HG03354 (cell line): ENCODE measurements around the gene RPS5.
"Not testable (repeated sequence)": the region's sequence is repeated elsewhere in the genome, so short reads cannot be mapped to it uniquely, and the experiment has no call there.

Experiments
- ATAC-seq: cut with Tn5 transposase; IDR thresholded peaks from one replicate; pipeline ENCODE4 v1.9.1; 2021; ENCODE audit warnings: mild to moderate bottlenecking; ENCODE audit not compliant: unreplicated experiment, poor library complexity, severe bottlenecking

The RPS5 gene

DNA sequence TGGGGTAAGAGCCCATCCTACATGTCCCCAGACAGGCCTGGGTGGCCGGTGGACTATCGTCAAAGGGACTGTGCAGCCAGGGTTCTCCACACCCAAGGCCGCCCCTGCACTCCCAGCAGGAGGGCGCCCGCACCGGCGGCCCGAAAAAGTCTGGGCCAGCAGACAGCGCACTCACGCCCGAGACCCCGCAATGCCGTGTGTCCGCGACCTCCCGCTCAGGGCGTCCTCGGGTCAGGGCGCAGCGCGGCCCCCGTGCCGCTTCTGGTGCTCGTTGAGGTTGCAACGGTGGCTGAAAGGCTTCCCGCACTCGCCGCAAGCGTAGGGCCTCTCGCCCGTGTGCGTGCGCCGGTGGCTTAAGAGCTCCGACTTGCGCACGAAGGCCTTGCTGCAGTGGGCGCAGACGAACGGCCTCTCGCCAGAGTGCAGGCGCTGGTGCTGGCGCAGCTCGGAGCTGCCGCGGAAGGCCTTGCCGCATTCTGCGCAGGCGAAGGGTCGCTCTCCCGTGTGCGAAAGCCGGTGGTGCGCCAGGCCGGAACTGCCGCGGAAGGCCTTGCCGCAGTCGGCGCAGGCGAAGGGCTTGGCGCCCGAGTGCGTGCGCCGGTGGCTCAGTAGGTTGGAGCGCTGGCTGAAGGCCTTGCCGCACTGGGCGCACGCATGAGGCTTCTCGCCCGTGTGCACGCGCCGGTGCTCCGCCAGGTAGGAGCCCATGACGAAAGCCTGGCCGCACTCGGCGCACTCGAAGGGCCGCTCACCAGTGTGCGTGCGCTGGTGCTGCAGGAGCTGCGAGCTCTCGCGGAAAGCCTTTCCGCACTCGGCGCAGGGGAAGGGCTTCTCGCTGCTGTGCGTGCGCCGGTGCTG is 30.9 kb upstream of the RPS5 start:
- no peak for ATAC-seq

DNA sequence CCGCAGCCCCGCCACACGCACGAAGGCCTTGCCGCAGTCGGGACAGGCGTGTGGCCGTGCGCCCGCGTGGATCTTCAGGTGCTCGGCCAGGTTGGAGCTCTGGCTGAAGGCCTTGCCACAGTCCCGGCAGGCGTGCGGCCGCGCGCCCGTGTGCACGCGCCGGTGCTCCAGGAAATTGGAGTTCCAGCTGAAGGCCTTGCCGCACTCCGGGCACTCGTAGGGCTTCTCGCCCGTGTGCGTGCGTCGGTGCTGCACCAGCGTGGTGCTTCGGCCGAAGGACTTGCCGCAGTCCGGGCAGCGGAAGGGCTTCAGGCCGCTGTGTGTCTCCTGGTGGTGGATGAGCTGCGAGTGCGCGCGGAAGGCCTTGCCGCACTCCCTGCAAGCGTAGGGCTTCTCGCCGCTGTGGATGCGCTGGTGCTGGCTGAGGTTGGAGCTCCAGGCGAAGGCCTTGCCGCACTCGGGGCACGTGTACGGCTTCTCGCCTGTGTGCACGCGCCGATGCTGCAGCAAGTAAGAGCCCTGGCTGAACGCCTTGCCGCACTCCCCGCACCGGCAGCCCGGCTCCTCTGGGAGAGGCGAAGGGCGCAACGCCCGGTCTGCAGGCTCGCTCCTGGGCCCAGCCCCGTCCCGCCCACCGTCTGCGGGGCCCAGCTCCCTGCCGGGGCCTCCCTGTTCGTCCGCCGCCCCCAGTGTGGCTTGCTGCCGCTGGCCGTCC is 30.1 kb upstream of the RPS5 start:
- ATAC-seq: no peak

DNA sequence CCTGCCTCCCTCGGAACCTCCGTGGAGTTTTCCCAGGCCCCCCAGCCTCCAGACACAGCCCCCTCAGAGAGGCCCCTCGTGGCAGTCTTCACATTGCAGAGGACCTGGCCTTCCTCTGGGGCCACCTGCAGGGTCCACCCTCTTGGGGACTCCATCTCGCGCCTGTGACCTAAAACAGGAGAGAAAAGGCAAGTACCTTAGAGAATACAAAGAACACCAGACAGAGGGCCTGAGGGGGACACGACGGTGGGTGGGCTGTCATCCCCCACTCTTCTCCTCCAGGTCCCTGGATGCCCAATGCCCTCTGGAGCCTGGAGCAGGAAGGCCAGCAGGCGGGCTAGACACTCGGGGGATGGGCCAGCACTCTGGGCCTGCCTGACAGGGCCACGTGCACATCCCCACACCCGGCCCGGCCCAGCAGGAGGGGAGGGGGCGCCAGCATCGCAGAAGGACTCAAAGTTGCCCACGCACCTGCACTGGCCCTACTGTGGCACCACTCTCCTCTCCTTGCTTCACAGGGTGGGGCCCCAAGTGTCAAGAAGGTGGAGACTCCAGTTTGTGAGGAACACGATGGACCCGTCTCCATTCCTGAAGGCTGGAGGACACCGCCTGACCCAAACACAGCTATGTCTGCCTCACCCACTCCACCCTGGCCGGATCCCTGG is 29.5 kb upstream of the RPS5 start:
- no peak for ATAC-seq

DNA sequence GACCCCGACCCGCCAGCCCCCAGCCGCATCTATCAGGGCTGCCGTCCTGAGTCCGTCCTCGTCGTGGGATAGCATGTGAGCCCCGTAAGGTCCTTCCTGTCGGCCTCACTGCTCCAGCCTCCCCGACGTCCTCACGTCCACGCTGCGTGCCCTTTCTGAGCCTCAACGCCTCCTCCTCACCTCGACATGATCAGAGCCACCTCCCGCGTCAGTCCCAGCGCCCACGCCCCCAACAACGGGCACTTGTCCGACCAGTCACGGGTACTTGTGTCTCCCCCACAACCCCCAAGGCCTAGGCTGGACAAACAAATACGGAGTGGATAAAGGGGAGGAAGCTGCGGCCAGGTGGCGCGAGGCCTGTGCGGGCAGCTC is 25.2 kb upstream of the RPS5 start:
- ATAC-seq: peak; percentile 17

DNA sequence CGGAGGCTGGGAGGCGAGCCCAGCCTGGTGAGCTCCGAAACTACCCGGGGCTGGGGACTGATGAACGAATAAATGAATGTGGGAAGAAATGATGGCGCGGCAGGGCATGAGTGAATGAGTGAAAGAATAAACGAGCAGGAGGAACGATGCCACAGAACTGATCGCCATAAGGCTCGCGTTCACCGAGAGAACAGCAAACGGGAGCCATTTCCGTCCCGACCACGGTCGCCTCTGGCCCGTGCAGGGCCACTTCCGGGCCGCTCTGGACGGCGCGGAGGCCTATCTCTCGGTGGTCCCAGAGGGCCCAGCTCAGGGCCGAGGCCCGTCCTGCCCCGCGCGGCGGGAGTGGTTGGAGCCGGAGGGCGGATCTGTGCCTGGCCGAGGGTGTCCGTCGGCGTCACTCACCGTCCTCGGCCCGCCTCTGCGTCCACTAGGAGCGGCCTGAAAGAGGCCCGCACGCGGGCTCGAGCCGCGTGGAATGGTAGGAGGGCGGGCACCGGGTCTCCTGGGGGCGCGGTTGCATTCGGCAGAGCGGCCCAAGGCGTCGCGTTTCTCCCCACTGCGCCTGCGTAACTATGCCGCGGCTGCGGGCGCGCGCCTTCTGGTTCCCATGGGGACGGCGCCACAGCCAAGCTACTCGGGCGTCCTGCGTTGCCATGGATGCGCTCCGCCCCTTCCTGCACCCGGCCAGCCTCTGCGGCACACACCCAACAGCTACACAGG is 24.6 kb upstream of the RPS5 start, which contains the start of gene ZNF497:
ZNF497 (minus strand) TSS at position 480 of the 723 bp plus-strand sequence. CDS start 5,116 bp downstream, outside the sequence.
- peak; percentile 84 for ATAC-seq

DNA sequence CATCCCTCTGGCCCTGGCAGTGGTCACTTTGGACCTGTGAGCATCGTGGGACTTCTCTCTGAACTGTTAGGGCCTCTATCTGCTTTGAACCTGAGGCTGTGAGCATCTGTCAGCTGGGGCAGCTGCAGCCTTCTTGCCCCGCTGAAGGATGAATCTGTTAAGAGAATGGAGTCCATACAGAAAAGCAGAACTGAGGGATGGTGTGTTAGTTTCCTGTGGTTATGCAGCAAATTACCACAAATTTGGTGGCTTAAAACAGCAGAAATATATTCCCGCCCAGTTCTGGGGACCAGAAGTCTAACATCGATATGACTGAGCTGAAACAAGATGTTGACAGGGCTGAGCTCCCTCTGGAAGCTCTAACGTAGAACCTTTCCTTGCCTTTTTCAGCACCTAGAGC is 22.9 kb upstream of the RPS5 start:
- no peak for ATAC-seq

DNA sequence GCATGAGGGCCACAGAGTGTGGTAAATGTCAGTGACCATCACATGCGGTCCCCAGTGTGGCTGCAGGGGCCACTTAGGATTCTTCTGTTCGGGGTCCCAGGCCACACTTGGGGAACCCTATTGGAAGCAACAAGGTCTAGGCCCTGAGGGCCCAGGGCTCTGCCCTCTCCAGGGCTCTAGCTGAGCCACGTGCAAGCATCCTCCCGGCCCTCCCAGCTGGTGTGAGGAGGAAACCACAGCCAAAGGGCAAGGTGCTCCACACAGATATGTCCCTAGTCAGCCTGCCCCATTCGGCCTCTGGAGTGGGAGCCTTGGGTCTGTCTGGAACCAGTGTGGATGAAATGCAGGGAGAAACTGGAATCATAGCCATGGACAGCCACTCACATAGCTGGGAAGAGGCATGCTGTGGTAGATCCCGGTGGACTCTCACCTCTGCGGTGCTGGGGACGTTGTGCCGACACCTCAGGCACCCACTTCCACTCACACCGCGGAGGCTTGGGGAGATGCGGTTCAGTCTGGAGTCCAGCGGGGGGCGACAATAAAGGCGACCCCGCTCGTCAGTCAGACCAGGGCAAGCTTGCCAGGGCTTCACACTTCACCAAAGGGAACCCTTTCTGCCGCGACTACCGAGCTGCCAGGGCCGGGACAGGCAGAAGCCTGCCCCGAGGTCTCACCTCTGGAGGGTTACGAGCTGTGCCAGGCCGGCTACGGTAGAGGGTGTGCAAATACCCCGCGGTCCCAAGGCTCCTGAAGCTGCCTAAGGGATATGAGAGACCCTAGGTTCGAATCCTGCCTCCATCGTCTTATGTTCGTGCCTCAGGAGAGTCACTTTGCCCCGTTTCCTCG is 20.3 kb upstream of the RPS5 start:
- ATAC-seq: no peak

DNA sequence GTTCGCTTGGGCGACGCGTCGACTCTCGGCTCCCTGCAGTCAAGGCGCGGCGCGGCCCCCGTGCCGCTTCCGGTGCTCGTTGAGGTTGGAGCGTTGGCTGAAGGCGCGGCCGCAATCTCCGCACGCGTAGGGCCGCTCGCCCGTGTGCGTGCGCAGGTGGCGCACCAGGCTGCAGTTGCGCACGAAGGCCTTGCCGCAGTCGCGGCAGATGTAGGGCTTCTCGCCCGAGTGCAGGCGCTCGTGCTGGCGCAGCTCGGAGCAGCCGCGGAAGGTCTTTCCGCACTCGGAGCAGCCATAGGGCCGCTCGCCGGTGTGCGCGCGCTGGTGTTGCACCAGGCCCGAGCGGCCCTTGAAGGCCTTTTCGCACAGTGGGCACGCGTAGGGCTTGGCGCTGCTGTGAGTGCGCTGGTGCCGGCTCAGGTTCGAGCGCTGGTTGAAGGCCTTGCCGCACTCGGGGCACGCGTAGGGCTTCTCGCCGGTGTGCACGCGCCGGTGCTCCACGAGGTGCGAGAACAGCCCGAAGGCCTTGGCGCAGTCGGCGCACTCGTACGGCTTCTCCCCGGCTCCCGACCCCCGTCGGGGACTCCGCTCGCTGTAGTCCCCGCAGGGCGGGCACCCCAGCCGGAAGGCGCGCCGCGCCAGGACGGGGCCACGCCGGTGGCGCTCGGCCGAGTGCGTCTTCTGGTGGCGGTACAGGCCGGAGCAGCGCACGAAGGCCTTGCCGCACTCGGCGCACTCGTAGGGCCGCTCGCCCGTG is 19.2 kb upstream of the RPS5 start:
- ATAC-seq: no peak

DNA sequence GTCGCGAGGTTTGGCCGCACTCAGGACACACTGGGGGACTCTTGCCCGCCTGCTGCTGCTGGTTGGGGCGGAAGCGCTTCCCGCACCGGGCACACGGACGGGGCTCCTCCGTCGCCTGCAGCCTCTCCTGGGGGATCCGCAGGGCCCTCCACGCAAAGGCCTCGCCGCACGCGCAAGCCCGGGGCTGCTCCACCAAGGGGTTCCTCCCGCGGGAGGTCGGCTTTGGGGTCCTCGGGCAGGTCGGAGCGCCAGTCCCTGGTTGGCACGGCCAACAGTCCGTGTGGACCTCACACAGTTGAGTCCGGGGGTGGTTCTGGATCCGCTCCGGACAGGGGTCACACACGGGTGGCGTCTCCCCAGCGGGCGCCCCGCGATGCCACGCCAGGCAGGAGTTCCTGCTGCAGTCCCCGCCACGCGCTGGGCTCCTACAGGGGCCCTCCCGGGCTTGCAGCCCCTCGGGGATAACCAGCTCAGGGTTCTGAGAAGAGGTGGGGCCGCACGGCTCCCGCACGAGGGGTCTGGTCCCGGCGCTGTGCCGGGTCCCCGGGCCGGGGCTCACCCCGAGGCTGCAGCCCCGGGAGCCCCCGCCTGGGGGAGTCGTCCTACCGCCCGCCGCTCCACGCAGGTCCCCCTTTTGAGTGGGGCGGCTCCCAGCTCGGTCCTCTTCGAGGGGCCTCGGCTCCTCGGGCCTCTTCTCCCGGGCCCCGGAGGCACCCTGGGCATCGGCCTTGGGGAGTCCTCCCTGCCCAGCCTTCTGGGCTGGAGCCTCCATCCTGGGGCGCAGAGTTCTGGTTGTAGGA is 18.3 kb upstream of the RPS5 start:
- ATAC-seq: no peak

DNA sequence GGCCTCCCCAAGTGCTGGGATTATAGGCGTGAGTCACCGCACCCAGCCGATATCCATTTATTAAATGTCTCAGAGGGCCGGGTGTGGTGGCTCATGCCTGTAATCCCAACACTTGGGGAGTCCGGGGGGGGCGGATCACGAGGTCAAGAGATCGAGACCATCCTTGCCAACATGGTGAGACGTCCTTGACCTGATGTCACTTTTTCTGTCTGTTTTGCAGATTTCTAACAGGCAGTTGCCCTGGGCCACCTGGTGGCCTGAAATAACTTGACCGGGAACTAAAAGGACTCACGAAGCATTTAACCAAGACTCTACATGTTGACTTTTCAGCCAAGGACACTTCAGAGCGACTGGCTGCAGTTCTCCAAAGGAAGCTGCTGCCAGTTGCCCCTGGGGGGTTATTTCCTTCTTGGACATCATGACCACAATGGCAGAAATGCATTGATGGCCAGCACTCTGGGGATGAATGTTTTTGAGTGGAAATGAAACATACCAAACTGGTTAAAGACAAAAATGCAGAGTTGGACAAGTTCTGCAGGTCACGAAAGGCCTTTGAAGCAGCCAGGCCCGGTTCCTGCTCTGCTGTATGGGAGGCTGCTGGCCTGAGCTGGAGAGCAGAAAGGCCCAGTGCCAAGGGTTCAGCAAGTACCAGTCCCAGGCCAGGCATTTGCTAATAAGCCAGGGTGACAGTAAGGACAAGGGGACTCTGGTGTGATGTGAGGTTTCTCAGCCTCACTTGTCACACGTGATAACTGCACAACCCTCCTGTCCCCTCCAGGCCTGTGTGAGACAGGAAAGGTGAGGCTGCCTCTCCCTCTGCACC is 14.5 kb upstream of the RPS5 start:
- no peak for ATAC-seq

DNA sequence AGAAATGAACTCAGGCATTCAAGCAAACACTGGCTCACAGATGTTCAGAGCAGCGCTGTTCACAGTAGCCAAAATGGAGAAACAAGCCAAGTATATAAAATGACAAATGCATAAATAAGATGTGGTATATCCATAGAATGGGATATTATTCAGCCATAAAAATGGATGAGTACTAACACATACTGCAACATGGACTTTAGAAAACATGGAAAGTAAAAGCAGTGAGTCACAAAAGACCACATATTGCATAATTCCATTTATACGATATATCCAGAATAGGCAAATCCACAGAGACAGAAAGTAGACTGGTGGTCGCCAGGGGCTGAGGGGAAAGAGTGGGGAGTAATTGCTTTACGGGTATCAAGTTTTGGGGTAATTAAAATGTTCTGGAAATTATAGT is 12.9 kb upstream of the RPS5 start:
- no peak for ATAC-seq

DNA sequence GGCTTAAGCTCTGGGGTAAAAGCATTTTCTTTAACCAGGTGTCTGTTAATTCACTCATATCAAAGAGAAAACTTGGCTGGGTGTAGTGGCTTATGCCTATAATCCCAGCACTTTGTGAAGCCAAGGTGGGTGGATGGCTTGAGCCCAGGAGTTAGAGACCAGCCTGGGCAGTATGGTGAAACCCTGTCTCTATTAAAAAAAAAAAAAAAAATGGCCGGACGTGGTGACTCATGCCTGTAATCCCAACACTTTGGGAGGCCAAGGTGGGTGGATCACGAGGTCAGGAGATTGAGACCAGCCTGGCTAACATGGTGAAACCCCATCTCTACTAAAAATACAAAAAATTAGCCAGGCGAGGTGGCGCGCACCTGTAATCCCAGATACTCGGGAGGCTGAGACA is 10.3 kb upstream of the RPS5 start:
- not testable (repeated sequence) for ATAC-seq

DNA sequence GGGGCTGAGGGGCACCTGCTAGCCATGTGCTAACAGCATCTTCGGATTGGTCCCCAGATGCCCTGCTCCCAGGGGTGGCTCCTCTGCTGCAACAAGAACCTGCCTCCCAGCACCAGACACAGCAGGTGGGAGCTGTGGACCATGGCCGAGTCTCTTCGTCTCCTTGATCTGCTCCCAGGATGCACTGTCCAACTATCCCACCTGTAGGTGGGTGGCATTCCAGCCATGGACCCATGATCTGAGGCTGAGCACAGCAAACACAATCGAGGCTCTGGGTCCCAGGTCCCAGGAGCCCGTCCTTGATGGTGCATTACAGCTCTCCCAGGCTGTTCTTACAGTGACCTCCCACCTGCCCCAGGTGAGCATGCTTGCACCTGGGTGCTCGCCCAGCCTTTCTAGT is 7.8 kb upstream of the RPS5 start:
- no peak for ATAC-seq

DNA sequence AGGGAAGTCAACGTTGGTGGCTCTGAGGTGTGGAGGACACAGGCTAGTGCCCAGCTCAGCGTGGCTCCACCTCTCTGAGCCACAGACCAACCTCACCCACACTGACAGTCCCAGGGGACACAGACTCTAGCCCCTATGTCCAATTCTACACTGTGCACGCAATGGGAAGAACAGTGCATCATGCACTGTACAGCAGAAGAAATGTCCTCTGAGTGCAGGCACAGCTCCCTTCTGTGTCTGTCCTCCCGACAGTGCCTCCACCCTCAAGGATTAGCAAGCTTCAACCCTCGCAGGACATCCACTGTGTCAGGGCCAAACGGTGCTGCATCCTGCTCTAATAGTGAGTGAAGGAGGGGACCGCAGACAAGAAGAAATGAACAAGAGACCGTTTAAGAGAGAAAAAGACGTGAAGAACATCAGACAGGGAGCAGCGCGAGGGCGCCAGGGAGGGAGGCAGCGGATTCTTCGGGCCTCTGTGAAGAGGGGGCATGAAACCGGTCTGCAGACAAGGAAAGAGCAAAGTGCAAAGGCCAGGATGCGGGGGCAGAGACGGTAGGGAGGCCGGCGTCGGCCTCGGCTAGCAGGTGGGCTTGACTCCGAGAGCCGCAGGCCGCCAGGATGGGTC is 6.9 kb upstream of the RPS5 start:
- no peak for ATAC-seq

DNA sequence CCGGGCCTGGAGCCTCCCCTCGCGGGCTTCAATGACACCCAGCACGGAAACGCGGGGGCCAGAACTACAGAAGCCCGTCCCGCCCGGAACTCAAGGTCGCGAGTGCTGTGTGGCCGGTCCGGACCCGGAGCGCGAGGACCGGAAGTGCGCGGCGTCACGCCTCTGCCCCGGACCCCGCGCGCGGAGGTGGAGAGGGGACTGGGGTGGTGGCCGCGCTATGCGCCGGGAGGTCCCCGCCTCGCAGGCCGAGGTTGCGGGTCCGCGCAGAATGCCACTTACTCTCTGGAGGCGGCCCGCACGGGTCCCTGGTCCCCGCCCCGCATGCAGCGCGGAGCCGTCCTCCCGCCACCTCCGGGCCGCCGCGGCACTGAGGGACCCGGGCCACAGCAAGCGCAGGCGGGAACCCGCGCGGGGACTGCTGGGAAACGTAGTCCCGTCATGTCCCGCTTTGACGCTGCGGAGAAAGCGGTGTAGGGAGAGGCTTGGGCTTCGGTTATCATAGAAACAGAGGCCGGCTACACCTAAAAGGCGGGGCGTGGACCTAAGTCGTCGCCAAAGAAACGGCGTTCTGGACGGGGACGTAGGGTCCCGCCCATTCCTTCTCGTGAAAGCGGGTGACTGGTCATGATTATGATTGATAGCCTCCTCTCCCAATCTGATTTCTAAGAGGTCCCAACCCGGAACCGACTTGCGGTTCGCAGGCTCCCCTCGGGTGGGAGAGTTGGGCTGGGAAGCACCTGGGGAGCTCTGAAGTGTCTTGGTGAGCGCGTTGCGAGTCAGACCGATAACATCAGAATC is 6.2 kb upstream of the RPS5 start, which contains the start of gene ZNF837:
ZNF837 (minus strand) TSS at position 369 of the 798 bp plus-strand sequence. CDS start 11,698 bp downstream, outside the sequence.
- peak; percentile 88 for ATAC-seq
